ENCODE measurements around the gene COL6A2. TPM values are rescaled to one million over a fixed set of nuclear protein-coding genes. Genes with fewer than 3 reads are reported as not detected.

COL6A2 gene
- total and polyA plus RNA-seq, 10 of the 15 experiments (the other 5 are each of a cell fraction or from before 2014, with no cell fraction given), result 0.16 to 1.3 (median 0.34) TPM; not detected in 7

DNA sequence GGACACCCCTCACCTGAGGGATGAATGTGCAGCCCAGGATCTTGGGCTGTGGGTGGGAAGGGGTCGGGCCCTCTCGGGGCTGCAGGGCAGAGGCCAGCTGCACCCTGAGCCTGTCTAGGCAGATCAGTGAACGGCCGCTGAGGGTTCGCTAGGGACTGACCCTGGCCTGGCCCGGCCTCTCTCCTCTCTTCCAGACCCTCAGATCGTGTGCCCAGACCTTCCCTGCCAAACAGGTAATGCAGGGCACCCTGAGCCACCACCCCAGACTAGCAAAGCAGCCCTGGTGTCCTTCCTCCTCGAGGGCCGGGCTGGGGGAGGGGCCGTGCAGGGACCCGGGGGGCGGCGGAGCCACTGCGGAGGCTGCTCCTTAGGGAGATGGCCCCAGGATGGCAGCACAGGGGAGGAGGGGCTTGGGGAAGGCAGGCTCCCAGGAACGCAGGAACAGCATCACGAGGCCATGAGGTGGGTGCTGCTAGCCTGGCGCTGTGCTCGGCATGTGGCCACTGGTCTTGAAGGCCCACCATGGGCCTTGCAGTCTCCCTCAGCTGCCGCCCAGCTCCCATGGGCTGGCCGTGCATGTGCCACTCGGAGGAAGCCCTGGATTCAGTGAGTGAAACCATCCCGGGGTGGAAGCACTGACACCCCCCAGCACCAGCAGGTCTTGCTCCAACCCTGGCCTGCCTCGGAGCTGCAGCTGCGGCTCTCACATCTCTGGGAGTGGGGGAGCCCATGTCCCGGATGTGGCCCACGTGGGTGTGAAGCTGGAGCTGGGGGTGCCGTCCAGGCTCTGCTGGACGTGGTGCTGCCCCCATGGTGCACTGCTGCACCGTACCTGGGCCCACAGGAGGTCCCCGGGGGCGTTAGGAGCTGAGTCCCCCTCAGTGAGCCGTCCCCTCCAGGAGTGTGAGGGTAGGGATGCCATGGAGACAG, 28.7 kb downstream of the COL6A2 start:
- H3K4me1 ChIP-seq (ENCODE audit: control insufficient read depth, insufficient read depth, low read length), result no peaks in the 10 kb centered on the region
- no peak for TF ChIP-seq KLF5 (IDR thresholded peaks at IDR 0.05; ENCODE audit: partially characterized antibody)
- no peak overlapping the region for H3K27ac ChIP-seq (ENCODE audit: control insufficient read depth, insufficient read depth)
- no peak overlapping the region for H3K4me3 ChIP-seq
- no peak for ATAC-seq
- RAD21 ChIA-PET (ENCODE audit: unreplicated experiment), result no interaction called here
- no peaks in the 10 kb centered on the region for H3K9me3 ChIP-seq (replicated peaks; ENCODE audit: control insufficient read depth, insufficient read depth, low read length)
- FAIRE-seq, result no peak
- in situ Hi-C loops (cut with MboI), result no loop called here
- H3K27me3 ChIP-seq (replicated peaks in 1 of 2; ENCODE audit: control insufficient read depth in 2 of 2, insufficient read depth in 2 of 2, low read length in 1 of 2), result no peaks in the 10 kb centered on the region
- SMC1A ChIA-PET (ENCODE audit: uncharacterized antibody, unreplicated experiment), result no interaction called here
- no peak overlapping the region for H3K4me2 ChIP-seq (ENCODE audit: control insufficient read depth, insufficient read depth)
- H4K20me1 ChIP-seq (ENCODE audit: control insufficient read depth, insufficient read depth), result no peaks in the 10 kb centered on the region
- no peaks in the 10 kb centered on the region for H3K79me2 ChIP-seq (ENCODE audit: control insufficient read depth, insufficient read depth, low read length)
- CTCF ChIA-PET, result no interaction called here
- no peak overlapping the region for H3K9ac ChIP-seq (ENCODE audit: control insufficient read depth, insufficient read depth, low read length)
- no TSS peak for BruUV-seq (replicated peaks)
- H2AFZ ChIP-seq (ENCODE audit: control insufficient read depth, low read depth, low read length), result no peak overlapping the region
- no peak for DNase-seq (ENCODE audit: low read depth, low spot score)
- POLR2A ChIA-PET, result no interaction called here
- intact Hi-C loops (cut with micrococcal nuclease; ENCODE audit: unreplicated experiment), result no loop called here
- 49% methylated on average over 29 of the region's 32 CpGs for WGBS (ENCODE audit: insufficient coverage, insufficient replicate concordance, low lambda C conversion rate, missing lambda C conversion rate)
- H3K36me3 ChIP-seq (ENCODE audit: control insufficient read depth in 2 of 2, insufficient read depth in 2 of 2, low read length in 1 of 2), result no peaks in the 10 kb centered on the region

GRCh38 chr21:46127239-46128105, 29.6 kb downstream of the COL6A2 start:
- BruUV-seq (replicated peaks), result no TSS peak
- SMC1A ChIA-PET (ENCODE audit: uncharacterized antibody, unreplicated experiment), result no interaction called here
- 45% methylated on average over 38 of the region's 40 CpGs for WGBS (ENCODE audit: insufficient coverage, insufficient replicate concordance, low lambda C conversion rate, missing lambda C conversion rate)

More at GRCh38 chr21:46127239-46128105, 29.6 kb downstream of the COL6A2 start:
- Histone ChIP-seq H4K20me1 (ENCODE audit: control insufficient read depth, insufficient read depth) (no peaks in the 10 kb centered on the region), H3K9me3 (replicated peaks; ENCODE audit: control insufficient read depth, insufficient read depth, low read length) (no peaks in the 10 kb centered on the region; the same call in 2 of the 3 replicates), H3K36me3 (ENCODE audit: control insufficient read depth in 2 of 2, insufficient read depth in 2 of 2, low read length in 1 of 2) (no peaks in the 10 kb centered on the region), H3K79me2 (ENCODE audit: control insufficient read depth, insufficient read depth, low read length) (no peaks in the 10 kb centered on the region), H2AFZ (ENCODE audit: control insufficient read depth, low read depth, low read length) (no peak overlapping the region), H3K9ac (ENCODE audit: control insufficient read depth, insufficient read depth, low read length) (no peak overlapping the region), H3K27ac (ENCODE audit: control insufficient read depth, insufficient read depth) (no peak overlapping the region), H3K4me3 (no peak overlapping the region), H3K27me3 (replicated peaks in 1 of 2; ENCODE audit: control insufficient read depth in 2 of 2, insufficient read depth in 2 of 2, low read length in 1 of 2) (no peaks in the 10 kb centered on the region), H3K4me1 (ENCODE audit: control insufficient read depth, insufficient read depth, low read length) (no peaks in the 10 kb centered on the region), H3K4me2 (ENCODE audit: control insufficient read depth, insufficient read depth) (no peak overlapping the region)
- intact Hi-C loops (cut with micrococcal nuclease; ENCODE audit: unreplicated experiment) (no loop called here), in situ Hi-C loops (cut with MboI) (no loop called here)
- RAD21 ChIA-PET (ENCODE audit: unreplicated experiment), result no interaction called here
- TF ChIP-seq, protein P1, sequence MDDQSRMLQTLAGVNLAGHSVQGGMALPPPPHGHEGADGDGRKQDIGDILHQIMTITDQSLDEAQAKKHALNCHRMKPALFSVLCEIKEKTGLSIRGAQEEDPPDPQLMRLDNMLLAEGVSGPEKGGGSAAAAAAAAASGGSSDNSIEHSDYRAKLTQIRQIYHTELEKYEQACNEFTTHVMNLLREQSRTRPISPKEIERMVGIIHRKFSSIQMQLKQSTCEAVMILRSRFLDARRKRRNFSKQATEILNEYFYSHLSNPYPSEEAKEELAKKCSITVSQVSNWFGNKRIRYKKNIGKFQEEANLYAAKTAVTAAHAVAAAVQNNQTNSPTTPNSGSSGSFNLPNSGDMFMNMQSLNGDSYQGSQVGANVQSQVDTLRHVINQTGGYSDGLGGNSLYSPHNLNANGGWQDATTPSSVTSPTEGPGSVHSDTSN (IDR thresholded peaks at IDR 0.05; ENCODE audit: insufficient replicate concordance, low read depth, low read length), result no peak
- TF ChIP-seq NFYA (IDR thresholded peaks at IDR 0.05; ENCODE audit: borderline replicate concordance, low read depth, low read length) (no peak), TAF1 (IDR thresholded peaks at IDR 0.05; ENCODE audit: borderline replicate concordance, low read depth, low read length) (no peak)
- DNase-seq (ENCODE audit: low read depth, low spot score), result no peak
- FAIRE-seq, result no peak
- no peak for ATAC-seq
- POLR2A ChIA-PET, result no interaction called here
- CTCF ChIA-PET, result no interaction called here
